Ovary (tissue), 9 donors: Measurements from ENCODE around the gene PALLD. TPM values are rescaled to one million over a fixed set of nuclear protein-coding genes. Genes with fewer than 3 reads are reported as not detected.

ENCODE experiments used
- DNase-seq, 5 donors: peaks; one replicate each; pipeline ENCODE4 v3.0.0-alpha.2; 2019 to 2020
- H3K27ac ChIP-seq, 2 donors: fragments of 200-600 bp; one replicate each; pipeline versions ENCODE4 v1.5.1 to v1.8.0; 2019 to 2022
- H3K27me3 ChIP-seq: fragments of 200-600 bp; one replicate; pipeline ENCODE4 v1.8.0; 2022
- H3K36me3 ChIP-seq: fragments of 200-600 bp; sonication (generic); one replicate; pipeline ENCODE4 v1.5.1; 2019
- H3K4me1 ChIP-seq: one replicate; pipeline ENCODE4 v1.8.1; 2013; ENCODE audit warnings: mild to moderate bottlenecking, moderate library complexity; ENCODE audit not compliant: insufficient read depth
- H3K4me3 ChIP-seq: fragments of 200-600 bp; sonication (generic); one replicate; pipeline ENCODE4 v1.5.1; 2017
- H3K9me3 ChIP-seq, 2 donors: fragments of 200-600 bp in 1 of 2; sonication (generic) in 1 of 2; one replicate each; pipeline versions ENCODE4 v1.5.1 to v1.8.1; 2013 to 2019; ENCODE audit warnings: mild to moderate bottlenecking in 1 of 2, moderate library complexity in 1 of 2
- EP300 ChIP-seq: sonication (generic); formaldehyde crosslinking; IDR thresholded peaks from one replicate; pipeline ENCODE4 v1.6.1; 2017; ENCODE audit warnings: antibody characterized with exemption
- POLR2A ChIP-seq: fragments of 450-650 bp; IDR thresholded peaks from one replicate; pipeline ENCODE4 v1.6.1; 2017; ENCODE audit warnings: antibody characterized with exemption, mild to moderate bottlenecking, moderate library complexity
- WGBS, 3 donors: extraction: QIAGEN DNeasy Blood & Tissue Kit in 1 of 3; methylation state at CpG; one replicate each; pipeline versions ENCODE4 v1.1.5 to v1.1.7; 2013 to 2017; 5-methylcytosine and 5-hydroxymethylcytosine counted together
- intact Hi-C, 4 donors: fragments of 100-400 bp; cut with DNase I; formaldehyde crosslinking; loops; one replicate each; pipeline versions ENCODE4 v1.11.0 to v1.15.1; 2022 to 2023
- polyA plus RNA-seq, 2 donors: library from polyadenylated mRNA; stranded (reverse); fragments of 200-250 nt in 1 of 2; fragments of 350-450 nt in 1 of 2; fragmentation: Illumina TruSeq in 1 of 2; extraction: RNeasy Lipid Tissue Mini Kit (QIAGEN cat#74804) in 1 of 2; gene quantifications; one replicate each; pipeline ENCODE4 v1.2.3, GENCODE V29; 2013 to 2014
- total RNA-seq, 7 donors: library from RNA; depleted of rRNA in 2 of 7; stranded (reverse); fragments of >200 nt in 2 of 7; fragmentation: NEBNext Ultra II Directional in 3 of 7; extraction: Animal tissue kit (Norgen Biotek cat#: 25700) in 3 of 7; gene quantifications; one replicate each; pipeline versions ENCODE4 v1.1.0 to v1.2.4, GENCODE V29; 2016 to 2023
- TF ChIP-seq, protein P1 (sequence below), 3 donors: fragments of 450-650 bp in 2 of 3; fragments of 200-600 bp in 1 of 3; IDR thresholded peaks; one replicate each; pipeline versions ENCODE4 v1.5.1 to v1.8.0; 2016 to 2022; ENCODE audit warnings: antibody characterized with exemption in 3 of 3, mild to moderate bottlenecking in 1 of 3
- donor health status: DM: no; HTN: no; CAD: no; lungs with moderate emphysema.
- donor health status: DM: no; HTN: no; CAD: no.
- donor health status: Bipolar disorder and iron deficiency.
- donor health status: DM: yes; HTN: yes; CAD: no.
- donor health status: DM: no; HTN: no; CAD: no.
- donor health status: DM: yes; HTN: yes; CAD: no.

PALLD gene
- total and polyA plus RNA-seq, 9 donors, result 96.8 to 605 (median 137) TPM

DNA sequence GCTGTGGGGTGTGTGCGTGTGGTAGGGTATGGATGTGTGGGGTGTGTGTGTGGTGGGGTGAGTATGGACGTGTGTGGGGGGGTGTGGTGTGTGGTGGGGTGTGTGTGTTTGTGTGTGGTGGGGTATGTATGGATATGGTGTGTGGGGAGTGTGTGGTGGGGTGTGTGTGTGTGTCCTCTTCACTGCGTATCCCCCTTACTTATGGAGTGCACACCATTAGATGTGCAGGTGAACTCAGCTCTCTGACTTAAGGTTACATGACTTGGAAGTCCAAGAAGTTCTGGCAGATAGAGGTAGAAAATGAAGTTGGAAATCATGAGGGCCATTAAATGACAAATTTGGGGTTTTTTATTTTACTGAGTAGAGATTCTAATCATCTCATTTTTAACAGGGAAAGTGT lies 182.5 kb downstream of the PALLD start:
- Histone ChIP-seq H3K27ac (no peak overlapping the region), H3K9me3 (no peaks in the 10 kb centered on the region), H3K27me3 (no peaks in the 10 kb centered on the region), H3K4me1 (peaks cover 2% of the 10 kb centered on the region), H3K36me3 (no peaks in the 10 kb centered on the region), H3K4me3 (no peak overlapping the region)
- TF ChIP-seq EP300, result no peak
- no peak for TF ChIP-seq POLR2A
- TF ChIP-seq, protein P1, sequence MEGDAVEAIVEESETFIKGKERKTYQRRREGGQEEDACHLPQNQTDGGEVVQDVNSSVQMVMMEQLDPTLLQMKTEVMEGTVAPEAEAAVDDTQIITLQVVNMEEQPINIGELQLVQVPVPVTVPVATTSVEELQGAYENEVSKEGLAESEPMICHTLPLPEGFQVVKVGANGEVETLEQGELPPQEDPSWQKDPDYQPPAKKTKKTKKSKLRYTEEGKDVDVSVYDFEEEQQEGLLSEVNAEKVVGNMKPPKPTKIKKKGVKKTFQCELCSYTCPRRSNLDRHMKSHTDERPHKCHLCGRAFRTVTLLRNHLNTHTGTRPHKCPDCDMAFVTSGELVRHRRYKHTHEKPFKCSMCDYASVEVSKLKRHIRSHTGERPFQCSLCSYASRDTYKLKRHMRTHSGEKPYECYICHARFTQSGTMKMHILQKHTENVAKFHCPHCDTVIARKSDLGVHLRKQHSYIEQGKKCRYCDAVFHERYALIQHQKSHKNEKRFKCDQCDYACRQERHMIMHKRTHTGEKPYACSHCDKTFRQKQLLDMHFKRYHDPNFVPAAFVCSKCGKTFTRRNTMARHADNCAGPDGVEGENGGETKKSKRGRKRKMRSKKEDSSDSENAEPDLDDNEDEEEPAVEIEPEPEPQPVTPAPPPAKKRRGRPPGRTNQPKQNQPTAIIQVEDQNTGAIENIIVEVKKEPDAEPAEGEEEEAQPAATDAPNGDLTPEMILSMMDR (IDR thresholded peaks at IDR 0.05), result no peak
- intact Hi-C loops, result no loop called here
- 93 to 94% (median 93%) methylated on average over 3 of the region's 3 CpGs for WGBS, 3 donors
- no peak for DNase-seq

DNA sequence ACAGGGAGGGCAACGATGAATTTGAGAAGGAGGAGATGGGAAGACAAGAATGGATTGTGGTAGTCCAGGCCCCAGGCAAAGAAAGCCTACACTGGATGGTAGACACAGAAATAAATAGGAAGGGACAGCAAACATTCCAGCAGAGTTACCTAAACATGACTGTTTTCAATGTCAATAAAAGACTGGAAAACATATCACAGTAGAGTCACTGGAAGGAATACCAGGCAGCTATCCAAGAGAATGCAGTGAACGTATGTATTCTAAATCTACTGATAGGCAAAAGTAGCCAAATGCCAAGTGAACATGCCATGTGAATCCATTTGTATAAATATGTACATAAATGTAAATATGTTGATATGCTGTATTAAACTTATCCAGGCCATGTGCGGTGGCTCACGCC lies 183.0 kb downstream of the PALLD start:
- TF ChIP-seq EP300 (no peak), POLR2A (no peak)
- TF ChIP-seq, protein P1 (IDR thresholded peaks at IDR 0.05), result no peak
- DNase-seq, result no peak
- intact Hi-C loops, result no loop called here
- 89 to 93% (median 91%) methylated on average over 4 of the region's 4 CpGs for WGBS, 3 donors
- Histone ChIP-seq H3K9me3 (no peaks in the 10 kb centered on the region), H3K27ac (no peak overlapping the region), H3K4me3 (no peak overlapping the region), H3K36me3 (no peaks in the 10 kb centered on the region), H3K27me3 (no peaks in the 10 kb centered on the region), H3K4me1 (peaks cover 2% of the 10 kb centered on the region)

DNA sequence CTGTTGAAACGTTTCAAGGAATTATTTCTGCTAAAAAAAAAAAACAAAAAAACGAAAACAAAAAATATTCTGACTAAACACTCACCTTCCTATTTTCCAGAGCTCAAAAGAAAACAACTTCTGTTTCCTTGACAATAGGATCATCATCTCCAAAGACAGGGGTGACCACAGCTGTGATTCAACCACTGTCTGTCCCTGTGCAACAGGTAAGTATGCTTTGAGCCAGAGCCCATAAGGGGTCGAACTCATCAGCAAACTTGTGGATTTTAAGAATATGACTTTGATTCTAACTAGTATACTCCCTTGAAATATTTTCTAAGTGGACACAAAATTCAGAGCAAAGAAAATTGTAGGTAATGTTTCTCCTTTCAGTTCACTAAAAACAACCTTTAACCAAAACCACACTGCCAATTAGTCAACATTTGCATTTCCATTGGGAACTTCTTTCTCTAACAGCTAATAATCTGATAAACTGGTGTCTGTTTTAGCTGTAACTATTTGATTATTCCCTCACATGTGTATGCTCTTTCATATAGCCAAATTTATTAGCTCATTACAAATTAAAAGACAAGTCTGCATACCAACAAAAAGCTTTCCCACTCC lies 186.1 kb downstream of the PALLD start:
- Histone ChIP-seq H3K27me3 (no peaks in the 10 kb centered on the region), H3K4me1 (peaks cover 2% of the 10 kb centered on the region), H3K9me3 (no peaks in the 10 kb centered on the region), H3K4me3 (no peak overlapping the region), H3K27ac (no peak overlapping the region), H3K36me3 (no peaks in the 10 kb centered on the region)
- WGBS, 3 donors, result 14 to 38% (median 18%) methylated on average over 3 of the region's 3 CpGs
- DNase-seq, result no peak
- intact Hi-C loops, result no loop called here
- TF ChIP-seq POLR2A (no peak), EP300 (no peak)
- TF ChIP-seq, protein P1 (IDR thresholded peaks at IDR 0.05), result no peak

DNA sequence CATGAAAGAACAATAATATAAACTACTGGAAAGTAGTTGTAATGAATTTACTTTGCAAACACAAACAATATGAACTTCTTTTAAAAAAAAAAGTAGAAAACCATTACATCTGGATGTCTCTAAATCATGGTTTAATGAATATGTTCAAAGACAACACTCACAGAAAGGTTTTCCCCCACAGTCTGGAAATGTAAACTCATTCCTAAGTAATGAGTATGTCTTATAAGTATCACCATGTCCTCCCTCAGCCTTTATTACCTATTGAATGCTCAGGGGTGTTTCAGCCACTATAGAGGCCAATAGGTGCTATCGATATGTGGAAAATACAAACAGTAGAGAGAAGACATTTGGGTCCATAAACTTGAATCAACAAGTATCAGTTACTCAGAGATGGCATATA lies 186.7 kb downstream of the PALLD start:
- no peak for TF ChIP-seq POLR2A
- TF ChIP-seq EP300, result no peak
- TF ChIP-seq, protein P1 (IDR thresholded peaks at IDR 0.05), result no peak
- WGBS, 3 donors, result 84 to 89% (median 87%) methylated on average over 1 of the region's 1 CpG
- Histone ChIP-seq H3K27me3 (no peaks in the 10 kb centered on the region), H3K4me3 (no peak overlapping the region), H3K36me3 (no peaks in the 10 kb centered on the region), H3K27ac (no peak overlapping the region), H3K4me1 (peaks cover 2% of the 10 kb centered on the region), H3K9me3 (no peaks in the 10 kb centered on the region)
- intact Hi-C loops, result no loop called here
- no peak for DNase-seq
